ENCODE measurements around the gene ARHGAP22.

Gene ARHGAP22

GRCh38 chr10:48550071-48550691, 54.7 kb downstream of the ARHGAP22 start:
- DNase-seq = no peak

GRCh38 chr10:48549236-48549635, 55.6 kb downstream of the ARHGAP22 start:
- DNase-seq = no peak

- DNase-seq = no peak
Measured at GRCh38 chr10:48548531-48549135, 56.2 kb downstream of the ARHGAP22 start.

GRCh38 chr10:48547981-48548380, 56.9 kb downstream of the ARHGAP22 start:
- DNase-seq = no peak

GRCh38 chr10:48547061-48547895, 57.6 kb downstream of the ARHGAP22 start:
- no peak for DNase-seq

- DNase-seq = no peak
Measured at GRCh38 chr10:48545462-48546145, 59.3 kb downstream of the ARHGAP22 start.

GRCh38 chr10:48543182-48543844, 61.6 kb downstream of the ARHGAP22 start:
- DNase-seq = no peak

GRCh38 chr10:48542471-48543181, 62.2 kb downstream of the ARHGAP22 start:
- no peak for DNase-seq

- DNase-seq = peak; percentile 23
Measured at GRCh38 chr10:48541144-48541795, 63.6 kb downstream of the ARHGAP22 start.

GRCh38 chr10:48538611-48539010, 66.3 kb downstream of the ARHGAP22 start:
- DNase-seq = no peak

GRCh38 chr10:48536916-48537890, 67.7 kb downstream of the ARHGAP22 start:
- no peak for DNase-seq

GRCh38 chr10:48536156-48536500, 68.7 kb downstream of the ARHGAP22 start:
- no peak for DNase-seq

GRCh38 chr10:48535416-48536155, 69.3 kb downstream of the ARHGAP22 start:
- no peak for DNase-seq

- DNase-seq = peak; percentile 51
Measured at GRCh38 chr10:48533951-48534720, 70.7 kb downstream of the ARHGAP22 start.

- no peak for DNase-seq
Measured at GRCh38 chr10:48533540-48533939, 71.3 kb downstream of the ARHGAP22 start.

GRCh38 chr10:48531486-48531885, 73.4 kb downstream of the ARHGAP22 start:
- peak; percentile 29 for DNase-seq

GRCh38 chr10:48529331-48529730, 75.5 kb downstream of the ARHGAP22 start:
- DNase-seq = no peak

- DNase-seq = no peak
Measured at GRCh38 chr10:48527756-48528155, 77.1 kb downstream of the ARHGAP22 start.
